NCI-H82 (cell line): ENCODE measurements around the gene ZCCHC13.
"Not testable (repeated sequence)": the region's sequence is repeated elsewhere in the genome, so short reads cannot be mapped to it uniquely, and the experiment has no call there.

ENCODE experiments used
- DNase-seq: peaks from one replicate; lab custom pipeline; 2025; lab: John Stamatoyannopoulos, UW

Gene ZCCHC13

DNA sequence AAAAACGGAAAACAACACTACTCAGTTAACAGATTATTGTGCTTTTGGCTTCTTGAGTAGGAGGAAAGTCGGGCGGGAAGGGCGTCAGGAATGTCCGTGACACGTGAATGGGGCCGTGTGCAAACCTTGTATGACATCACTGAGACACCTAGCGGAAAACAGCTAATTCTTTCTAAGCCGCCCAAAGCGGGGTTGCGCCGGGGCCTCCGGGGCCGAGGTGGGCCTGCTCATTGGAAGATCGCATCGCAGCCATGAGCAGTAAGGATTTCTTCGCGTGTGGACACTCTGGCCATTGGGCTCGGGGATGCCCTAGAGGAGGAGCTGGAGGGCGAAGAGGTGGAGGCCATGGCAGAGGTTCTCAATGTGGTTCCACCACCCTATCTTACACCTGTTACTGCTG lies at the start of gene ZCCHC13:
Gene ZCCHC13 (plus strand): TSS at position 165 of the 400 bp plus-strand sequence. CDS start 87 bp downstream, at position 252.
- no peak for DNase-seq

DNA sequence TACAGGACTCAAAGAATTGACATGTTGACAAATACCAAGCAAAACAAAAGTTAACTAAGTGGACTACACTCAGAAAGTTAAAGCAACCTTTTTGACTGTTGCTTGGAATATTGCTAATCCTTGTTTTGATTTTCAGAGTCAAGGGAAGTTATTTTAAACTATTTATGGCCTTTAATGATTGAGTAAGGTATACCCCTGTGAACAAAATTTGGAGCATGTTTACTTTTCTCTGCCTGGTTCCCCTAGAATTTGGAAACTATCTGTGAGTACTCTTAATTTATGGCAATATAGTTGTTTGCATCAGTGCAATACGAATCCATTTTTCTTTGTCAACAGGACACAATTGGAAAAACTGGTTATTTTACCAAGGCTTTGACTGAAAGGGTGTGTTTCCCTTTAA lies 45.9 kb upstream of the ZCCHC13 start:
- not testable (repeated sequence) for DNase-seq

DNA sequence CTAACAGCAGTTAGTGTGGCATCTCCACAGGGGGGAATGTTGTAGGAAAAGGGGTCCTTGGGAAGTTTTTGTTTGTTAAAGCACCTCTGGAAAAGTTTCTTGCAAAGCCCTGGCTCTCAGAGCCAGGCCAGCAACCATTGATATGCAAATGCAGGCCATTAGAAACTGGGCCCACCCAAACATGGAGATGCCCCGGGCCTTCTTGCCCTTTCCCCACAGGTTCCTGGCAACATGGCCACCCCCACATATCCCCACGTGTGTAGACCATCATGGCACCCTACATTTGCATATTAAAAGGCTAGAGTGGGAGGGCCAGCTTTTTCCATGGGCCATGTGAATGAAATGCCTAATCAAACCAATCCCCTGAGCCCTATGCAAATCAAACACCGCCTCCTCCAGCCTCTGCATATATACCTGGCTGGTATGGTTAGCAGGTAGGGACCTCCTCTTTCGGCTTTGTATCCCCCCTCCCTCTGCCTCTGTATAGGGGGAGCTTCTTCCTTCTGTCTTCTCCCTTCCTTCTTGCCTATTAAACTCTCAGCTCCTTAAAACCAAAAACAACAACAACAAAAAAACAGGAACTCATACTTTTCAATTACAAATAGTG lies 44.0 kb upstream of the ZCCHC13 start:
- DNase-seq: no peak

DNA sequence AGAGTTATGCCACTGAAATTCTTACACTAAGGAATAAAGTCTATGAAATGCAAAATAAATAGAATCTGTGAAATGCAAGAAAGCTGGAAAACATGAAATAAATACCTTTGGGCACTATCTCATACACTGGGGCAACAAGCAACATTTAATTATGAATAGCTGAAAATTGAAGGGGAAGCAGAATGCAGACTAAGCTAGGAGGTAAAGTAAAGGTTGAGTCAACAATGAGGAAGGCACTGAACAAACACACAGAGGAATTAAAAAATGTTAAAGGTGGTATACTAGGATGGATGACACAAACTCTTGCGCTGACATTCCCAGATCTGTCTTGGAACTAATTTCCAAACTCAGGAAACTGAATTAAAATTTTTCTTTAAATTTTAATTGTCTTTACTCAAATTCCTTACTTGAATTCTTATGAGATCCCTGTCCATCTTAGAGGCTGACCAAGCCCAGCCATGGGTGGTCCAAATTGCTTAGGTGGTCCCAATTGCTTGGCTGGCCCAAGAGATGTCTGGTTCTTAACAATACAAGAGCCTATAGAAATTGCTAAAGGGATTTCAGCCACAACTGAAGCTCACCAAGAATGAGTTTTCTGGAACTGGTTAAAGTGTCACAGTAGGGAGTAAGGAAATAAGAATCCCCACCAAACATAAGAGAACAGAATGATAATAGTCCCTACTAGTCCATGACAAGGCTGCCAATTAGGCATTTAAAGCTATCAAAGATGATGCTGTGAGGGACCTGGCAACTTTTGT lies 41.3 kb upstream of the ZCCHC13 start:
- no peak for DNase-seq

DNA sequence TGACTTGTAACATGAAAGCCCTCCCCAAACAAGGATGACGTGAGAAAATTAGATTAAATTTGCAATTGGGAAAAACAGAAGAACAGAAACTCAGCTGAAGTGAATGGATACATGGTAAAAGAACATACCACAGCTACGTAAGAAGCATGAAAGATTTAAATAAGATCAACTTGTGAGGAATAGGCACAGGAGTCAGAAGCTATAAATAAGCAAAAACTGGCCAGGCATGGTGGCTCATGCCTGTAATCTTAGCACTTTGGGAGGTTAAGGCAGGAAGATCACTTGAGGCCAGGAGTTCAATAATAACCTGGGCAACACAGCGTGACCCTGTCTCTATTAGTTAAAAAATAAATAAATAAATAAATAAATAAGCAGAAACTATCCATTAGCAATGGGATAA lies 33.6 kb upstream of the ZCCHC13 start:
- DNase-seq: no peak

DNA sequence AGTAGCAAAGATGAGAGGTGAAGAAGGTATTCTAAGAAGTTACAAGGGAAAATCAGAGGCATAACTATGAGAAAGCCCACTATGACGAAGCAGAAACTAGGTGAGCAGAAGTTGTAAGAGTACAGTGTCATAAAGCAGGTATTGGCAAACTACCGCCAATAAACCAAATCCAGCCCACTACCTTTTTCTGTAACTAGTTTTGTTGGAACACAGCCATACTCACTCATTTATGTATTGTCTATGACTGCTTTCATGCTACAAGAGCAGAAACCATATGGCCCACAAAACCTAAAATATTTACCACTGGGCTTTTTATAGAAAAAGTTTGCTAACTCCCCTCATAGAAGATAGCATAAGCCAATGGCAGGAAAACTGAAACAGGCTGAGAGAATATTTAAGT lies 31.8 kb upstream of the ZCCHC13 start:
- DNase-seq: no peak

DNA sequence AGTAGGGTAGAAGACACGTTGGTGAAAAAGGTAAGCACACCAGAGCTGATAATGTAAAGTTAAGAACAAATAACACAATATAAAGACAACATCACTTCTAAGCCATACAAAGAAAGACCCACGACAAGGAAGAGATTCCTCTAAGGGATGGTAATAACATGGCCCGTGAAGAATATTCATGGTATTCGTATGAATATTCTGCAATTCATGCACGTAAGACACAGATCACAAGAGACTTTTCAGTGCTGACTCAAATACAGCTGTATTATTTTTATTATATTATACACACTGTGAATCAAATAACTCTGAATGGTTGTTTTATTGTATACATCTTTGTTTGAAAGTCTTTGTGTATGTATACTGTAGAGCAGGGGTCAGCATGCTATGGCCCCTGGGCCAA lies 29.5 kb upstream of the ZCCHC13 start:
- DNase-seq: no peak

DNA sequence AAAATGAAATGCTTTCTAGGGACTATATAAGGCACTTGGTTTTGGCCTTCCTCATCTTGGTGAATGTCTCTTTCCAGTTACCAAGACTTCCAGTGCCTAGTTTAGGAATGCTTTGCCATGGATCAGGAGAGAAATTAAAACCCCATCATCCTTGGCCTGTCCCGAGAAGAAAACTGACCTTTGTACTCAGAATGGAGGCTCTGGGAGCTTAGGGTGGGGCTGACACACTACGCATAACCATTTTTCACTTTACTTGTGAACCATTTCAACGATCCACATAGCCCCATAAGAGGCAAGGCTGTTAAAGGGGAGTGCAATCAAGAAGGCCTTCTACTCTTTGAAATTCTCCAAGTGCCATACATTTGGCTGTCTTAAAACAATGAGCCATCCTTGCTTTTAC lies 26.7 kb upstream of the ZCCHC13 start:
- no peak for DNase-seq

DNA sequence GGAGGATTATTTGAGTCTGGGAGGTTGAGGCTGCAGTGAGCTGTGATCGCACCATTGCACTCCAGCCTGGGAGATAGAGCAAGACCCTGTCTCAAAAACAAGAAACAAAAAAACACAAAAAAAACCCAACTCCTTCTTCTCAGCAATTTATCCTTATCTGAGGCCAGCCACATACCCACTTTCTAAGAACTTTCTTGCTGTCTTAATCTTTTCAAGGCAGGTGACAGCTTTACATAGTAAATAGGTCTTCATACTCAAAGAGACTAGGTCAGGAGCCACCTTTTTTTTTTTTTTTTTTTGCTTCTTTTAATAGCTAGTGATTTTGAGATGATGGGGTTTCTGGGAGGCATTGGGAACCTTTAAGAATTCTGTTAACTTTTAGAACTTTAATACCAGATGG lies 26.1 kb upstream of the ZCCHC13 start:
- DNase-seq: no peak

DNA sequence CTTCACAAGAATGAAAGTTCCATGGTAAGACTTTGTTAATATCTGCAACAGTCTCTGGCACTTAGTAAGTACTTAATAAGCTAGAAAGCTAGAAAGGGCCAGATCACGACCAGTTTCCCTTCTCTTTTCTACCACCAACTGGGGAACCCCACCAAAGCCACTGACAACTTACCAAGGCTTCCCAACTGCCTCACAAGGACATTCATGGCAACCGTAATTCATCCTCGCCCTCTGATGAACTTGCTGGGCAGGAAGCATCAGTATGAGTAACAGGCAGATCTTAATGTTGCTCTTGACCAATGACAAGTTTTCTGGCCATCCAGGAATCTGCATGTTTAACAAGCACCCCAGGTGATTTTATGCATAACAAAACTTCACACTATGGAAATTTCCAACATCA lies 23.2 kb upstream of the ZCCHC13 start:
- no peak for DNase-seq

DNA sequence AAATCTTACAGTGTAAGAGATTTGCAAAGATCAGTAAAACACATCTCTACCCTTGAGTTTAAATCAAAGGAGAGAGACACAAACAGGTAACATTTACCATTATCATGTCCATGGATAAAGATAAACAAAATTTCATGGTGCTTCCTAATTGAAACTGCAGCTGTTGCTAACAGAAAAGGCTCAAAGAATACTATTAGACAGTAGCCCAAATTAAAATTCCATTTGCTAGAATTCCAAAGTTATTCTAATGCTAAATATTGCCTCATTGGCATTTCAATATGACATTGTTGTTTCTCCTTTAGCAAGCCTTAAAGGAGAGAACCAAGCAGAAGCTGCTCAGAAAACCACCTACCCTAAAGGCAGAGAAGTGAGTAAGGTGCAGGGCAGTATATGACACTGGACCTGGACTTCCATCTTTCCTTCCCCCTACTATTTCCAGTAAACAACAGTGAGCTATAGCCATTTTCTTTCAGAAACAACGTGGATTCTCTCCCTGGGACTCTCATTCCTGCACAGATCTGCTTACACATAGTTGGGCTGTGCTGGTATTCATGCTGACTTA lies 19.5 kb upstream of the ZCCHC13 start:
- no peak for DNase-seq

DNA sequence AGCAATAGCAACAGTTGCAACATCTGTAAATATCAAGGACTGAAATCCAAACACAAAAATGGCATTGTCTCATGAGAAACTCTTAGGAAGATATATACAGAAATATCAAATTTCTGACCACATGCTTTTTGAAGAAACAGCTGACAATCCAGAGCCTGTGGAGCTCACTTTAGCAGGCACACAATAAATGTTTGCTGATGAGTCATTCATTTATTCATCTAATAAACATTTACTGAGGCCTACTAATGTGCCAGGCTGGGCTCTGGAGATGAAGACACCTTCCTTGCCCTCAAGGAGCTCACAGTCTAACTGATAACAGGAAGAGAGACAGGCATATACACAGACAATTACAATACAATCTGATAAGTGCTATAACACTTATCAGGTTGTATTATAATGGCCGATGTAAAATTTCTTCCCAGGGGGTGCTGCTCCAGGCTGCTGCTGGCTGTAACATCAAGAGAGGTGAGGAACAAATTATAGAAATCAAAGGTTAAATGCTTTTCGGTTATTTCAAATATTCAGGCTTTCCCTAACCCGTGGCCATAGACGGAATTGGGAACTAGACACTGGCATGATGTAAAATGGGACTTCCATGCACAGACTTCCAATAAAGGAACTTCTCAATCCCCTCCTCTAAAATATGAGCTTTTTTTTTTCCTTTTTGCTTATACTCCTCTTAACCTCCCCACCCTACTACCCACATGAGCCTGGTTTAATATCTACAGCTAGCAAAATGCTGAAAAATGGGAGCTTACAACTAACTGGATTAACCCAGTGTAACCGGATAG lies 16.8 kb upstream of the ZCCHC13 start:
- peak; percentile 85 for DNase-seq

DNA sequence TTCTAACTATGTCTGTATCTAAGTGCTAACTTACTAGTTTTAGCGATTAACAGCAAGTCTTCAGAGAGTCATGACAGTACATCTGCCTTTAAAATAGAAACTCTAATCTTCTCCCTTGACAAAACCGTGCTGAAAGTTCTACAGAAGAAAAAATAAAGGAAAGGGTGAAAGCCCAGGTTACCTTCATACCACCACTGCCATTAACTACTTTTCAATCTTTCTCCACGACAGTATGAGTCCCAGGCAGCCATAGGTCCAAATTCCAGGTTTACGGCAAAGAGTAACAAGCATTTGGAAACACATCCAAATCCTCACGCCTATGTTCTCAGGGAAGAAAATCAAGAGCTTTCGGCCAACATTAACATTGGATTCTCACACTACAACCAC lies 12.4 kb upstream of the ZCCHC13 start:
- no peak for DNase-seq

DNA sequence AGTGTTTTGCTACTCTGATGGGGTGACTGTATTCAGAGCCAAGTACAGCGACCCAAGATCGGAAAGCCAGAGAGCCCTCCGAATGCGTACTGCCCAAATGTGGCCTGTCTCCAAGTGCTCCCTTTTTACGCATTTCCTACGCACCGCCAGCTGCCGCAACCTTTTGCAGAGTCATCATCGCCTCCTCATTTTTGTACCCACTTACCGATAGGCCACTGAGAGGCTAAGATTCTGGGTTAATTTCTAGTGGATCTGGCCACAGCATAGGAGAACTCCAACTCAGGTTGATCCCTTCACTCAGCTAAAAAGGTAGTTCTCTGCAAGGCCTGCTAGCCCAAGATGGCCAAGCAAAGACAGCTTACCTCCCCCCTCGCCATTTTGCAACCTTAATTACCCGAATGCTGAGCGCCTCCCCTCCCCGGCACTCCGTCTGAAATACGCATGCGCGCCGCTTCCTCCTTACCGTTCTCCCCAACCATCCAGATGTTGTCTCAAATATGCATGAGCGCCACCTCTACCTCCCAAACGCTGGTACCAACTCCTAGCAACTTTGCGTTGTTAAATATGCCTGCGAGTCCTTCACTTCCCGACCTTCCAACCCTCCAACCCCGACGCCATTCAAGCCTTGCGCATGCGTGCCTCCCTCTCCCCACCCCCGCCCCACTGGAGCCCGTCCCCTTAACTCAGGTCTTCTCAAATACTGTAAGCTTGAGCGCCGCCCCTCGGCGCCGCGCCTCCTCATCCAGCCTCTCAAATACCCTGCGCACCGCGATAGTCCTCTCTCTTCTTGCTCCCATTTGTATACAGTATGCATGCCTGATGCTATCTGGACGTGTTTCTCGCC lies 11.8 kb upstream of the ZCCHC13 start:
- DNase-seq: peak; percentile 95

DNA sequence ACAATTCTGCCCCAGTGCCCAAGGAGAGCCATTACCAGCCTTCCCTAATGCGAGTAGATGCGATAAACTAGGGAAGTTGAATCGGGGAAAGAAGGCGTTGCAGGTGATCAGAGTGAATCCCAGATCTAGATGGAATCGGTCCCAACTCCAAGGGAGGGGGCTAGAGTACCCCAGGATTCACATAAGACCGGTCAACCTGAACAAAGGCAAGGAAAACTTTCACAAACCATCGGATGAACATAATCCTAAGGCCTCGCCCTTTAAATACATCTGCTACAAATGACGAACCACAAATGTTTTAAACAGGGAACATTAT lies 11.2 kb upstream of the ZCCHC13 start:
- DNase-seq: no peak

DNA sequence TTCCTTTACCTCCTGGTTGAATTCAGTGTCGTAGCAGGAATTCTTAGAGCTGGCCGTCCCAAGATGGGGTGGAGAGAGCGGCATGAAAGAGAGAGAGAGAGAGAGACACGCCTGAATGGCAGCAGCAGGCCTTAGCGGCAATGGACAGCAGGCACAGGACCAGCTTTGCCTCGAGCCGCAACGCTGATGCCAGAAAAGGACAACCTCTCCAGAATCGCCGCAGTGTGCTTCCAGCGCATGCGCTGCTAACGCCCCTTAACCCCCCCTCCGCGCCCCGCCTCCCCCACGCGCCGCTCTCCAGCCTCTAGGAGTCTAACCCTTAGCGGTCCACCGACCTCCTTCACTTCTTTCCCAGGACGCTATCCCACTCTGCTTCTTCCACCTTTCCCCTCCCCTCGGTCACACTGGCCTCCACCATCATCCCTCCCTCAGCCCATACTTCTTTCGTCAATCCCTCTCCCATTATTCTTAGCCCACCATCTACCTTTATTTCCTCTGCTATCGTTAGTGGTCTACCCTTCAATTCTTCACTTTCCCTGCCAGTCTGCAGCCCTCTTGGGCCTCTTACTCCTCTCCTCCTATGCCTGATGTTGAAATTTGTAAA lies 10.5 kb upstream of the ZCCHC13 start:
- DNase-seq: peak; percentile 89

DNA sequence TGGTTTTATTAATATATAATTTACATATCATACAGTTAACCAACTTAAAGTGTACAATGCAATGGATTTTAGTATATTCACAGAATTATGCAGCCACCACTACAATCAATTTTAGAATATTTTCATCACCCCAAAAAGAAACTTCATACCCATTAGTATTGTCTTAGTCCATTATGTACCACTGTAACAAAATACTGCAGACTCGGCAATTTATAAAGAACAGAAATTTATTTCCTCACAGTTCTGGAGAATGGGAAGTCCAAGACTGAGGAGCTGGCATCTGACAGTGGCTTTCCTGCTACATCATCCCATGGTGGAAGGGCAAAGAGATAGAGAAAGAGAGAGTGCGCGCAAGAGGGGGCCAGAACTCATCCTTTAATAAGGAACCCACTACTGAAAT lies 8.9 kb upstream of the ZCCHC13 start:
- DNase-seq: no peak

DNA sequence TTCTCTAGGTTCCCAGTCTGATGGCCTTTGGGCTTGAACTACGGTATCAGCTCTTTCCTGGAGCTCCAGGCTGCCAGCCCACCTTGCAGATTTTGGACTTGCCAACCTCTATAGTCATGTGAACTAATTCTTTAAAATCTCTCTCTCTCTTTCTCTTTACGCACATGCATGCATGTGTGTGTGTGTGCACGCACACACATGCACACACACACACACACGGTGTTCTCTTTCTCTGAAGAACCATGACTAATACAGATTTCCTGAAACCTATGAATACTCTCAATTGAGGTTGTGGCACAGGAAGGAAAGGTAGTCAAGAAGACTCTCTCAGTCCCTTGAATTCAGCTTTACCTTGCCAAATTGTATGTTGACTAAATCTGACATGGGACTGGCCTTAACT lies 6.2 kb upstream of the ZCCHC13 start:
- no peak for DNase-seq

DNA sequence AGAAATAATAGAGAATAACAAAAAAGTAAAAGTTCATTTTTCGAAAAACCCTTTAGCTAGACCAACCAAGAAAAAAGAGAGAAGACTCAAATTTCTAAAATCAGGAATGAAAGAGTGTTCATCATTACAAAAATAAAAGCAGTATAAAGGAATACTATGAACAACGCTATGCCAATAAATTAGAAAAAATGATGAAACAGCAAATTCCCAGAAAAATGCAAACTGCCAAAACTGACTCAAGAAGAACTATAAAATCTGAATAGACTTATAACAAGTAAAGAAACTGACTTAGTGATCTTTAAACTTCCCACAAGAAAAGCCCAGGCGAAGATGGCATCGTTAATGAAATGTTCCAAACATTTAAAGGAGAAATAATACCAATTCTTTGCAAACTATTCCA lies 3.1 kb upstream of the ZCCHC13 start:
- no peak for DNase-seq

DNA sequence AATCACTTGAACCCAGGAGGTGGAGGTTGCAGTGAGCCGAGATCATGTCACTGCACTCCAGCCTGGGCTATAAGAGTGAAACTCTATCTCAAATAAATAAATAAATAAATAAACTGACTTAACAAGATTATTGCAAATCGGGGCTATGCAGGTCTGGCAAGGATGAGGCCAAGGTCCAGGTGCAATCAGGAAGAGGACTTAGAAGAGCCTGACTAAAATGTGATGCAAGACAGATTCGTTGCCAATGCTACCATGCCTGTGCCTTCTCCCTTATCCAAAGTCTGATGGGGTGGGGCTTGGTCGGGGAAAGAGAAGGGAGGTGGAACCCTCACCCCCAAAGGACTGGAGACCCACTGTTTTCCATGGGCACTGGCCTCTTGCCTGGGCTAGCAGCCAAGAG lies 14.7 kb downstream of the ZCCHC13 start:
- DNase-seq: peak; percentile 4

DNA sequence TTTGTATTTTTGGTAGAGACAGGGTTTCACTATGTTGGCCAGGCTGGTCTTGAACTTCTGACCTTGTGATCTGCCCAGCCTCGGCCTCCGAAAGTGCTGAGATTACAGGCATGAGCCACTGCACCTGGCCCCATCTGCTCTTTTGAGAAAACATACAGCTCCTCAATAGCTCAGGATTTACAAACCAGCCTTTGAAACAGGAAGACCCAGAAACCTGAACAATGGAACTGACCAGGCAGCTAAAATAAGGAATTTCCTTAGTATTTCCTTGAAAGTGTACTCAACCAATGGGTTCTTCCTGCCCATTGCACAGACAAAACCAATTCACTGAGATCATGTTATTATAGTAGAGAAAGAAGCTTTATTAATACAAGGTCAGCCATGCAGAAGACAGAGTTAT lies 15.3 kb downstream of the ZCCHC13 start:
- not testable (repeated sequence) for DNase-seq

DNA sequence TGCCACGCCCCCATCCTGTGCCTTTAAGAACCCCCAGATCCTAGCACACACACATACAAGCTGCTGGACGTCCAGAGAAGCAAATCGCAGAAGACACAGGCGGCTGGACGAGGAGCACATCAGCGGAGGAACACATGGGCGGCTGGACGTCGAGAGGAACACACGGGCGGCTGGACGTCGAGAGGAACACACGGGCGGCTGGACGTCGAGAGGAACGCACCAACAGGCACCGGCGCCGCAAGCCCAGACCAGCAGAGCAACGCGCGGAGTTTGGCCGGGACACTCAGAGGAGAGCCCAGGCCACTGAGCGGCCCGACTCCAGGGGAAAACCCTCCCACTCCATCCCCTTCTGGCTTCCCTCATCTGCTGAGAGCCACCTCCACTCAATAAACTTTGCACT lies 17.2 kb downstream of the ZCCHC13 start:
- DNase-seq: no peak
